ENCODE results near the gene MRPS21.

DNA sequence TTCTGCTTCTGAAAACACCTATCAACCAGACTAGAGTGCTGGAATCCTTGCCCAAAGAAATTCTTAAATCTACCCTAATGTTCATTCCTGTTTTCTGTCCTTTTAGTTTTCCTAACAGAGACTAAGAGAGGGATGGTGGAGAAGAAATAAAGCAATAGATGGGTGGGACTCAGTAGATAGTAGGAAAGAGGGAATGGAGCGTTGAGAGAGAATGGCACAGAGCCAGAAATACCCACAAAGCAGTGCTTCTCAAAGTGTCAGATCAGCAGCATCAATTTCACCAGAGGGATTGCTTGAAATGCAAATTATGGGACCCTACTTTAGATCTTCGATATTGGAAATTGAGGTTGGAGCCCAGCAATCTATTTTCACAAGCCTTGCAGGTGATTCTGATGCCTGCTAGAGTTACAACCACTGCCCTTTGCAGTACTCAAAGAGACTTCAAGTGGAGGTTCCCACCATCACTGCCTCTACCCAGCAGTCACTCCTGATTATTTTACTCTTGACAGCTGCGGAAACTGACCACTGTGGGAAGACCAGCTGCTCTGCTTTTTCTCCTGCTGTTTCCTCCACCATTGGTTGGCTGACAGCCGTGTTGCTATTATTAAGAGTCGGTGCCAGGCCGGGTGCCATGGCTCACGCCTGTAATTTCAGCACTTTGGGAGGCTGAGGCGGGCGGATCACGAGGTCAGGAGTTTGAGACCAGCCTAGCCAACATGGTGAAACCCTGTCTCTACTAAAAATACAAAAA lies 16.3 kb downstream of the MRPS21 start:
- TF ChIP-seq TAF1 (IDR thresholded peaks at IDR 0.05; ENCODE audit: borderline replicate concordance, low read depth, low read length), result no peak
- no peak for TF ChIP-seq POLR2A (IDR thresholded peaks at IDR 0.05; ENCODE audit: low read depth, low read length)
- TF ChIP-seq POLR2AphosphoS5 (IDR thresholded peaks at IDR 0.05; ENCODE audit: low read depth, low read length), result no peak

All from GM12892 (cell line).